Measurements from ENCODE around the gene ZBTB7B.
A peak's percentile ranks its signal among the peaks of the same experiment; 100 is the strongest.

ZBTB7B gene

DNA sequence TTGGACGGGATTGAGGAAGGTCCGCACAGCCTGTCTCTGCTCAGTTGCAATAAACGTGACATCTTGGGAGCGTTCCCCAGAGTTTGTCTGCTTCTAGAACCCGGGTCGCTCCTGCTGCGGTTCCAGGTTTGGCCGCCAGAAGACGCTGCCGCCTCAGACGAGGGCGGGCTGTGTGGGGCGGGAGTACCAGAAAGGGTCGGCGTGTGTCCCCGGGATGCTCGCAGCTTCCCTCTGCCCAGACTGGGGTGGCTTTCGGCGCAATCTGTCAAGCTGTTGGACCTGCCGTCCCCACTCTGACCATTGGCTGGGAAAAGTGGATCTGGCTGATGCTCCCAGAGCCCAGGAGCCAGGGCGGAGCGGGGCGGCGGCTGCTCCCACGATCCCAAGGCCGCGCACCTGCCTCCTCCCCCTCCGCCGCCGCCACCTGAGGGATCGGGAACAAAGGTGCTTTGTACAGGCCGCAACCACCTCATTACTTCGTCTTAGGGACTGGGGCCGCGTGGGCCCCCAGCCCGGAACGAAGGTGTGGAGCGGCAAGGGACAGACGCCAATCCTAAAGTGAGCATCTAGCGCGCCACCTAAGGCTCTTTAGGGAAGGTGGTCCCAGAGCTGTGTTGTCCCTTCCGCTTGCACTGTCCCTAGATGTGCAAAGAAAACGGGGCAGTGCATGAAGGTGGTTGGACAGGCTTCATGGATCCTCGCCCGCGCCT is 60.3 kb downstream of the ZBTB7B start:
- peak; percentile 92 for DNase-seq

- DNase-seq: peak; percentile 97
These were observed 61.0 kb downstream of the ZBTB7B start, which contains the start of gene EFNA4 for GRCh38 chr1:155063550-155064110. EFNA4 (plus strand) TSS chr1:155063740; CDS start chr1:155063824, 84 bp downstream.

DNA sequence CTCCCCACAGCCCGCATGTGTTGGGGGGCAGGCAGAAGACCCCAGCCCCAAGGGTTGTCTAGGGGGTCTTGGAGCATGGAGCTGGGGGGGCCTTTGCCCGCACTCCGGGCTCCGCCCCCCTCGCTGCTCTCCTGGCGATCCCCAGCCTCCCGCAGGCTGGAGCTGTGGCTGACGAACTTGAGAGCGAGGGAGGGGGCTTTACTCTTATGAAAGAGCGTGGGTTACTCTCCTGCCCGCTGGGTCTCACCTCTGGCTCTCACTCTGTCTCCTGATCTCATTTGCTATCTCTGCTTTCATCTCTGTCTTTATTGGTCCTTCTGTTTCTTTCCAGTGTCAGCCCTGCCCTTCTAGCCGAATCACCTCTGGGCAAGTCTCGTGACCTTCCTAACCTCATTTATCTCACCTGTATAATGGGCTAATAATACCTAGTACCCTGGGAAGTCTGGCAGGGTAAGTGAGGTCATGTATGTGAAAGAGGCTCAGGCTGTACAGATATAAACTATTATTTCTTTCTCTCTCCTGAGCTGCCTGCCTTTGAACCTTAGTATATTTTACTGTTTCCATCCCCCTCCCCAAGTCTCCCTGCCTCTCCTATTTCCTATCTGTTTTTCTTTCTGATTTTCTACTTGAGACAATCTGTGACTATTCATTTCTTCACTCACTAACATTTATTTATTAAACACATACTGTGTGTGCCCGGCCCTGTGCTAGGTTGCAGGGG is 61.7 kb downstream of the ZBTB7B start:
- DNase-seq: peak; percentile 81

DNA sequence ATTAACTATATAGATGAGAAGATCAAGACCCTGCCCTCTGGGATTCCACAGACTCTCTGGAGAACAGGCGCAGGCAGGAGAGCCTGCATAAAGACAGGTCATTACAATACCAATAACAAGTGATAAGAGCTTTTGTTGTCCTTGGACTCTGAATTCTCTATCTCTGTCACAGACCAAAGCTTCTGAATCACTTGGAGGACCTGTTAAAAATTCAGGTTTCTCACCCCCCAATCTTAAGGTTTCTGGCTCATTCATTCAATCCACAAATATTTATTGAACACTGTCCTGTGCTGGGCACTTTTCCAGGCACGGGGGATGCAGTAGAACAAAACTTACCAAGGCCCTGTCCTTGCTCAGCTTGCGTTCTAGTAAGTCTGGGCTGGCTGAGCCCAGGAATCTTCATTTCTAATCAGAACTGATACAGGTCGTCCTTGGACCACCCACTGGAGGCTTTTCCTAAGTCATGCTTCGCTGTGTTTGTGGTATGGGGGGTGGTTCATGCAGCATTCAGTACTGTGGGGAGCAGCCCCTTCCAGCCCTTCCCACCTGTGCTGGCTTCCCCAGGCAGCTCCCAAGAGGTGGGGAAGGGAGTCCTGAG is 62.3 kb downstream of the ZBTB7B start:
- DNase-seq: no peak

DNA sequence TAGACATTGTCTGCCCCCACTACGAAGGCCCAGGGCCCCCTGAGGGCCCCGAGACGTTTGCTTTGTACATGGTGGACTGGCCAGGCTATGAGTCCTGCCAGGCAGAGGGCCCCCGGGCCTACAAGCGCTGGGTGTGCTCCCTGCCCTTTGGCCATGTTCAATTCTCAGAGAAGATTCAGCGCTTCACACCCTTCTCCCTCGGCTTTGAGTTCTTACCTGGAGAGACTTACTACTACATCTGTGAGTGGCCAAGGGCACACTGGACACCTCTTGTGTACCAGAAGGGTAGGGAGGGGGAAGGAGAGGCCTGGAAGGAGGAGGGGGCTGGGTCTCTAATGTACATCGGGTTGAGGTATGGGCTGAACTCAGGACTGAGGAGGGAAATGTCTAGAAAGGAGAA is 64.2 kb downstream of the ZBTB7B start:
- no peak for DNase-seq
